ENCODE data around the gene CD300E.
"Not testable (repeated sequence)": the region's sequence is repeated elsewhere in the genome, so short reads cannot be mapped to it uniquely, and the experiment has no call there.

CD300E gene

GRCh38 chr17:74632617-74633016 is 9.1 kb upstream of the CD300E start:
- H3K4me2 ChIP-seq (ENCODE audit: low read length), result no peak overlapping the region
- TF ChIP-seq, protein P1, sequence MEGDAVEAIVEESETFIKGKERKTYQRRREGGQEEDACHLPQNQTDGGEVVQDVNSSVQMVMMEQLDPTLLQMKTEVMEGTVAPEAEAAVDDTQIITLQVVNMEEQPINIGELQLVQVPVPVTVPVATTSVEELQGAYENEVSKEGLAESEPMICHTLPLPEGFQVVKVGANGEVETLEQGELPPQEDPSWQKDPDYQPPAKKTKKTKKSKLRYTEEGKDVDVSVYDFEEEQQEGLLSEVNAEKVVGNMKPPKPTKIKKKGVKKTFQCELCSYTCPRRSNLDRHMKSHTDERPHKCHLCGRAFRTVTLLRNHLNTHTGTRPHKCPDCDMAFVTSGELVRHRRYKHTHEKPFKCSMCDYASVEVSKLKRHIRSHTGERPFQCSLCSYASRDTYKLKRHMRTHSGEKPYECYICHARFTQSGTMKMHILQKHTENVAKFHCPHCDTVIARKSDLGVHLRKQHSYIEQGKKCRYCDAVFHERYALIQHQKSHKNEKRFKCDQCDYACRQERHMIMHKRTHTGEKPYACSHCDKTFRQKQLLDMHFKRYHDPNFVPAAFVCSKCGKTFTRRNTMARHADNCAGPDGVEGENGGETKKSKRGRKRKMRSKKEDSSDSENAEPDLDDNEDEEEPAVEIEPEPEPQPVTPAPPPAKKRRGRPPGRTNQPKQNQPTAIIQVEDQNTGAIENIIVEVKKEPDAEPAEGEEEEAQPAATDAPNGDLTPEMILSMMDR (IDR thresholded peaks at IDR 0.05; ENCODE audit: low read depth, low read length, poor library complexity, severe bottlenecking), result no peak
- no peak for TF ChIP-seq EZH2phosphoT487 (IDR thresholded peaks at IDR 0.05; ENCODE audit: borderline replicate concordance, low read length)
- H3K4me3 ChIP-seq (ENCODE audit: low read length), result no peak overlapping the region
- no peaks in the 10 kb centered on the region for H3K36me3 ChIP-seq (ENCODE audit: control insufficient read depth, low read length)
- H3K9me3 ChIP-seq (ENCODE audit: control insufficient read depth, insufficient read depth, low read length), result no peaks in the 10 kb centered on the region
- no peaks in the 10 kb centered on the region; the same call in 1 of the 2 replicates for H3F3A ChIP-seq (ENCODE audit: control insufficient read depth, insufficient read depth)
- no peak overlapping the region for H3K27ac ChIP-seq (ENCODE audit: low read depth, low read length)
- H4K20me1 ChIP-seq (ENCODE audit: control insufficient read depth, insufficient read depth, low read depth, low read length), result no peaks in the 10 kb centered on the region
- H3K9me2 ChIP-seq (replicated peaks; ENCODE audit: control insufficient read depth, low read length), result no peaks in the 10 kb centered on the region
- no peaks in the 10 kb centered on the region for H3K4me1 ChIP-seq (ENCODE audit: control insufficient read depth, low read length)
- peaks cover under 1% of the 10 kb centered on the region for H3K27me3 ChIP-seq (ENCODE audit: control insufficient read depth, low read length)
- no peaks in the 10 kb centered on the region for H3K79me2 ChIP-seq (ENCODE audit: control insufficient read depth, low read length)

GRCh38 chr17:74631468-74632450 is 8.2 kb upstream of the CD300E start:
- H3K36me3 ChIP-seq (ENCODE audit: control insufficient read depth, low read length), result no peaks in the 10 kb centered on the region
- TF ChIP-seq, protein P1 (IDR thresholded peaks at IDR 0.05; ENCODE audit: low read depth, low read length, poor library complexity, severe bottlenecking), result no peak
- TF ChIP-seq EZH2phosphoT487 (IDR thresholded peaks at IDR 0.05; ENCODE audit: borderline replicate concordance, low read length), result no peak
- no peak overlapping the region for H3K4me2 ChIP-seq (ENCODE audit: low read length)
- H3K9me2 ChIP-seq (replicated peaks; ENCODE audit: control insufficient read depth, low read length), result no peaks in the 10 kb centered on the region
- H3K27me3 ChIP-seq (ENCODE audit: control insufficient read depth, low read length), result no peaks in the 10 kb centered on the region; the same call in none of the 2 replicates
- no peak overlapping the region for H3K27ac ChIP-seq (ENCODE audit: low read depth, low read length)
- no peaks in the 10 kb centered on the region for H4K20me1 ChIP-seq (ENCODE audit: control insufficient read depth, insufficient read depth, low read depth, low read length)
- H3F3A ChIP-seq (ENCODE audit: control insufficient read depth, insufficient read depth), result no peaks in the 10 kb centered on the region; the same call in 1 of the 2 replicates
- H3K9me3 ChIP-seq (ENCODE audit: control insufficient read depth, insufficient read depth, low read length), result no peaks in the 10 kb centered on the region
- no peak overlapping the region for H3K4me3 ChIP-seq (ENCODE audit: low read length)
- no peaks in the 10 kb centered on the region for H3K79me2 ChIP-seq (ENCODE audit: control insufficient read depth, low read length)
- no peaks in the 10 kb centered on the region for H3K4me1 ChIP-seq (ENCODE audit: control insufficient read depth, low read length)

- H3K4me2 ChIP-seq (ENCODE audit: low read length); H3K9me3 ChIP-seq (ENCODE audit: control insufficient read depth, insufficient read depth, low read length); H3F3A ChIP-seq (ENCODE audit: control insufficient read depth, insufficient read depth); H3K9me2 ChIP-seq (replicated peaks; ENCODE audit: control insufficient read depth, low read length); H3K27me3 ChIP-seq (ENCODE audit: control insufficient read depth, low read length); H3K36me3 ChIP-seq (ENCODE audit: control insufficient read depth, low read length); H4K20me1 ChIP-seq (ENCODE audit: control insufficient read depth, insufficient read depth, low read depth, low read length); H3K4me1 ChIP-seq (ENCODE audit: control insufficient read depth, low read length); H3K27ac ChIP-seq (ENCODE audit: low read depth, low read length); H3K79me2 ChIP-seq (ENCODE audit: control insufficient read depth, low read length); H3K4me3 ChIP-seq (ENCODE audit: low read length): not testable (repeated sequence)
Measured at GRCh38 chr17:74630251-74630650, 6.7 kb upstream of the CD300E start.

DNA sequence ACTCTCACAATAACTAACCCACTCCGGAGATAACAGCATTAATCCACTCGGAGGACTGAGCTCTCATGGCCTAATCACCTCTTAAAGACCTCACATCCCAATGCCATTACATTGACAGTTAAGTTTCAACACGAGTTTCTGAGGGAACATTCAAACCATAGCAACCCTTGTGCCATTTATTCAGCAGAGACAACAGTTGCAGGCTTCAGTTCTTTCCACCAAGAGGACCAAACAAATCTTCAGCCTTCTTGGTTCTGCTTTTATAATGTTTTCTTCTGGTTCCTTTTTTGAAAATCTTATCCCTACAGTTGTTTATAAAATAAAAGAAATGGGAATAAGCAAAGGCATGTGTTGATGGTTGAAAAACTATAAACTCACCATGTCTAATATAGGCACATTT is 2.1 kb upstream of the CD300E start:
- H3K9me2 ChIP-seq (replicated peaks; ENCODE audit: control insufficient read depth, low read length), result no peaks in the 10 kb centered on the region
- H3K4me2 ChIP-seq (ENCODE audit: low read length), result no peak overlapping the region
- H3K79me2 ChIP-seq (ENCODE audit: control insufficient read depth, low read length), result no peaks in the 10 kb centered on the region
- H3K27me3 ChIP-seq (ENCODE audit: control insufficient read depth, low read length), result 0 out of 2 replicates have a peak, but pooled peaks cover 6% of the 10 kb centered on the region
- no peaks in the 10 kb centered on the region for H3K9me3 ChIP-seq (ENCODE audit: control insufficient read depth, insufficient read depth, low read length)
- H3K27ac ChIP-seq (ENCODE audit: low read depth, low read length), result no peak overlapping the region
- H3K36me3 ChIP-seq (ENCODE audit: control insufficient read depth, low read length), result no peaks in the 10 kb centered on the region
- no peak for TF ChIP-seq EZH2phosphoT487 (IDR thresholded peaks at IDR 0.05; ENCODE audit: borderline replicate concordance, low read length)
- TF ChIP-seq, protein P1 (IDR thresholded peaks at IDR 0.05; ENCODE audit: low read depth, low read length, poor library complexity, severe bottlenecking), result no peak
- no peaks in the 10 kb centered on the region for H3K4me1 ChIP-seq (ENCODE audit: control insufficient read depth, low read length)
- H3K4me3 ChIP-seq (ENCODE audit: low read length), result no peak overlapping the region
- no peaks in the 10 kb centered on the region for H4K20me1 ChIP-seq (ENCODE audit: control insufficient read depth, insufficient read depth, low read depth, low read length)
- H3F3A ChIP-seq (ENCODE audit: control insufficient read depth, insufficient read depth), result no peaks in the 10 kb centered on the region
